H1 (cell line): ENCODE results near the gene SSC5D. TPM values are rescaled to one million over a fixed set of nuclear protein-coding genes. Genes with fewer than 3 reads are reported as not detected.

Experiments used
- CTCF ChIA-PET: fragments of 300-600 bp; sonication (Branson Sonifier 250); formaldehyde crosslinking; loops from one replicate; lab custom pipeline; 2021; ENCODE audit not compliant: partially characterized antibody; lab: Charles Lee
- POLR2A ChIA-PET: fragments of 300-600 bp; sonication (Branson Sonifier 250); formaldehyde crosslinking; loops from one replicate; lab custom pipeline; 2021; ENCODE audit warnings: inconsistent platforms; ENCODE audit not compliant: partially characterized antibody; lab: Charles Lee
- DNase-seq, 2 experiments: peaks; one replicate each; pipeline versions ENCODE4 v3.0.0 to v3.0.0-alpha.2; 2010 to 2022; ENCODE audit warnings: low spot score in 2 of 2, low read depth in 1 of 2, mixed read lengths in 1 of 2
- FAIRE-seq: peaks from 2 replicates; lab custom pipeline; 2011; peaks lifted over from hg19 to GRCh38; lab: Jason Lieb, UNC
- H2AFZ ChIP-seq: 2 replicates; pipeline ENCODE4 v1.8.1; 2012; ENCODE audit warnings: low read length, inconsistent platforms
- H2AK5ac ChIP-seq: 2 replicates; pipeline ENCODE4 v1.6.1; 2013; ENCODE audit warnings: low read depth, low read length
- H2BK120ac ChIP-seq: replicated peaks from 2 replicates; pipeline ENCODE3; 2013; ENCODE audit warnings: low read depth, low read length, inconsistent platforms
- H2BK12ac ChIP-seq: 2 replicates; pipeline ENCODE4 v1.6.1; 2013; ENCODE audit warnings: low read depth, low read length
- H2BK15ac ChIP-seq: 2 replicates; pipeline ENCODE4 v1.6.1; 2013; ENCODE audit warnings: low read length
- H2BK20ac ChIP-seq: 2 replicates; pipeline ENCODE4 v1.6.1; 2013; ENCODE audit warnings: low read length
- H2BK5ac ChIP-seq: 2 replicates; pipeline ENCODE4 v1.6.1; 2013; ENCODE audit warnings: low read depth, low read length
- H3K14ac ChIP-seq: 2 replicates; pipeline ENCODE4 v1.6.1; 2013; ENCODE audit warnings: inconsistent platforms; ENCODE audit not compliant: insufficient read length
- H3K18ac ChIP-seq: 2 replicates; pipeline ENCODE4 v1.6.1; 2013; ENCODE audit warnings: low read length; ENCODE audit errors: extremely low read depth
- H3K23ac ChIP-seq: 2 replicates; pipeline ENCODE4 v1.6.1; 2013; ENCODE audit warnings: inconsistent platforms; ENCODE audit not compliant: insufficient read length
- H3K23me2 ChIP-seq: 2 replicates; pipeline ENCODE4 v1.6.1; 2013; ENCODE audit warnings: low read depth, low read length
- H3K27ac ChIP-seq: 2 replicates; pipeline ENCODE4 v1.6.1; 2011; ENCODE audit warnings: low read depth, low read length, inconsistent platforms
- H3K27me3 ChIP-seq, 4 experiments: replicated peaks in 1 of 4; 1 replicate in 1 of 4; 2 replicates in 3 of 4; pipeline versions ENCODE4 v1.6.1 to v1.8.1; 2011 to 2013; ENCODE audit warnings: low read length in 3 of 4, mild to moderate bottlenecking in 3 of 4, inconsistent platforms in 2 of 4, mixed read lengths in 2 of 4, moderate library complexity in 1 of 4; ENCODE audit not compliant: control insufficient read depth in 3 of 4, insufficient read depth in 3 of 4; ENCODE audit errors: extremely low read depth in 1 of 4
- H3K36me3 ChIP-seq, 4 experiments: 2 replicates each; pipeline versions ENCODE4 v1.6.1 to v1.8.1; 2011 to 2013; ENCODE audit warnings: mild to moderate bottlenecking in 4 of 4, low read length in 3 of 4, moderate library complexity in 2 of 4, control low read depth in 1 of 4, inconsistent platforms in 1 of 4; ENCODE audit not compliant: insufficient read depth in 4 of 4, control insufficient read depth in 2 of 4
- H3K4ac ChIP-seq: replicated peaks from 2 replicates; pipeline ENCODE3; 2013; ENCODE audit warnings: low read length, low read depth, mixed read lengths, inconsistent platforms; ENCODE audit not compliant: insufficient read length
- H3K4me1 ChIP-seq, 4 experiments: replicated peaks in 1 of 4; 1 replicate in 1 of 4; 2 replicates in 3 of 4; pipeline versions ENCODE4 v1.6.1 to v1.8.1; 2011 to 2013; ENCODE audit warnings: low read length in 3 of 4, inconsistent platforms in 2 of 4, mixed read lengths in 1 of 4; ENCODE audit not compliant: insufficient read depth in 4 of 4, control insufficient read depth in 3 of 4
- H3K4me2 ChIP-seq, 2 experiments: 2 replicates each; pipeline versions ENCODE4 v1.6.1 to v1.8.1; 2011 to 2013; ENCODE audit warnings: low read depth in 2 of 2, low read length in 2 of 2, control low read depth in 1 of 2, inconsistent platforms in 1 of 2, mild to moderate bottlenecking in 1 of 2; ENCODE audit not compliant: insufficient read depth in 1 of 2
- H3K4me3 ChIP-seq, 4 experiments: fragments of 200-600, 300-600 bp in 1 of 4; sonication (generic), shearing (Covaris generic), sonication (Bioruptor Twin) in 1 of 4; 2 replicates each; pipeline versions ENCODE4 v1.5.1 to v1.8.1; 2011 to 2016; ENCODE audit warnings: low read length in 4 of 4, low read depth in 3 of 4, control low read depth in 2 of 4, inconsistent platforms in 2 of 4, mild to moderate bottlenecking in 2 of 4, mixed read lengths in 1 of 4, moderate library complexity in 1 of 4; ENCODE audit not compliant: insufficient read depth in 2 of 4; ENCODE audit errors: extremely low read depth in 1 of 4
- H3K56ac ChIP-seq: replicated peaks from 2 replicates; pipeline ENCODE3; 2013; ENCODE audit warnings: low read depth, mild to moderate bottlenecking, mixed read lengths, low read length, inconsistent platforms; ENCODE audit not compliant: insufficient read length
- H3K79me1 ChIP-seq: 2 replicates; pipeline ENCODE4 v1.6.1; 2013; ENCODE audit warnings: low read depth, low read length, control low read depth
- H3K79me2 ChIP-seq, 2 experiments: 2 replicates each; pipeline versions ENCODE4 v1.6.1 to v1.8.1; 2012 to 2013; ENCODE audit warnings: low read length in 2 of 2, mild to moderate bottlenecking in 2 of 2, inconsistent platforms in 1 of 2; ENCODE audit not compliant: insufficient read depth in 2 of 2, control insufficient read depth in 1 of 2
- H3K9ac ChIP-seq, 4 experiments: replicated peaks in 1 of 4; 1 replicate in 1 of 4; 2 replicates in 3 of 4; pipeline versions ENCODE4 v1.6.1 to v1.8.1; 2011 to 2013; ENCODE audit warnings: low read depth in 3 of 4, low read length in 3 of 4, control low read depth in 2 of 4, mild to moderate bottlenecking in 2 of 4, moderate library complexity in 2 of 4, inconsistent platforms in 1 of 4; ENCODE audit errors: extremely low read depth in 1 of 4
- H3K9me3 ChIP-seq, 2 experiments: 2 replicates each; pipeline versions ENCODE4 v1.6.1 to v1.8.1; 2012 to 2013; ENCODE audit warnings: mild to moderate bottlenecking in 2 of 2, moderate library complexity in 2 of 2, control low read depth in 1 of 2, inconsistent platforms in 1 of 2, low read depth in 1 of 2, low read length in 1 of 2, mixed read lengths in 1 of 2; ENCODE audit not compliant: insufficient read depth in 2 of 2
- H4K20me1 ChIP-seq, 2 experiments: replicated peaks in 1 of 2; 2 replicates each; pipeline versions ENCODE3 to v1.8.1; 2011 to 2013; ENCODE audit warnings: inconsistent platforms in 2 of 2, low read length in 2 of 2, mild to moderate bottlenecking in 1 of 2; ENCODE audit not compliant: insufficient read depth in 2 of 2, control insufficient read depth in 1 of 2
- H4K5ac ChIP-seq: 2 replicates; pipeline ENCODE4 v1.6.1; 2013; ENCODE audit warnings: low read length, low read depth, mixed read lengths, inconsistent platforms; ENCODE audit not compliant: insufficient read length
- H4K8ac ChIP-seq: 2 replicates; pipeline ENCODE4 v1.8.0; 2013; ENCODE audit warnings: mild to moderate bottlenecking, moderate library complexity, low read length, inconsistent platforms; ENCODE audit not compliant: insufficient read depth; ENCODE audit errors: extremely low read depth
- H4K91ac ChIP-seq: replicated peaks from 2 replicates; pipeline ENCODE3; 2013; ENCODE audit warnings: low read length, mixed read lengths, inconsistent platforms; ENCODE audit not compliant: insufficient read length
- EZH2 ChIP-seq: fragments of 200-600 bp; sonication (generic); IDR thresholded peaks from 2 replicates; pipeline ENCODE4 v1.7.1; 2012; ENCODE audit warnings: low read depth, mild to moderate bottlenecking, moderate library complexity, low read length, inconsistent platforms; ENCODE audit not compliant: severe bottlenecking
- GABPA ChIP-seq: IDR thresholded peaks from 2 replicates; pipeline ENCODE4 v1.6.1; 2011; ENCODE audit warnings: mild to moderate bottlenecking, low read length, moderate library complexity, borderline replicate concordance; ENCODE audit not compliant: insufficient read depth
- RFX5 ChIP-seq: IDR thresholded peaks from 2 replicates; pipeline ENCODE4 v1.6.1; 2011; ENCODE audit warnings: low read depth, low read length, improper control_type of control experiment, borderline replicate concordance
- SIX5 ChIP-seq: IDR thresholded peaks from 2 replicates; pipeline ENCODE4 v1.6.1; 2011; ENCODE audit warnings: mild to moderate bottlenecking, low read depth, low read length
- SP1 ChIP-seq: IDR thresholded peaks from 2 replicates; pipeline ENCODE4 v1.6.1; 2011; ENCODE audit warnings: low read depth, low read length
- WGBS, 2 experiments: shearing (Covaris generic) in 1 of 2; methylation state at CpG; one replicate each; pipeline versions ENCODE4 v1.1.6 to v1.1.7; 2013 to 2015; ENCODE audit warnings: low lambda C conversion rate in 2 of 2, mixed read lengths in 2 of 2, inconsistent platforms in 1 of 2, low coverage in 1 of 2, missing lambda C conversion rate in 1 of 2; ENCODE audit not compliant: insufficient replicate concordance in 2 of 2, insufficient coverage in 1 of 2, insufficient read length in 1 of 2; ENCODE audit errors: extremely low coverage in 1 of 2, missing lambda C conversion rate in 1 of 2; 5-methylcytosine and 5-hydroxymethylcytosine counted together
- polyA plus RNA-seq, 7 experiments: library from polyadenylated mRNA; depleted of rRNA in 3 of 7; stranded (reverse) in 5 of 7; unstranded in 2 of 7; fragments of >200 nt in 5 of 7; fragments of 200-250 nt in 2 of 7; gene quantifications; 1 replicate in 5 of 7; 2 replicates in 1 of 7; 4 replicates in 1 of 7; pipeline versions ENCODE4 v1.2.1 to v1.2.3, GENCODE V29; 2011 to 2013; ENCODE audit warnings: missing spikeins in 2 of 7, mixed read lengths in 2 of 7
- total RNA-seq: library from RNA; stranded (reverse); fragmentation: NEBNext Ultra II Directional; extraction: Animal tissue kit (Norgen Biotek cat#: 25700); gene quantifications from 2 replicates; pipeline ENCODE4 v1.2.1, GENCODE V29; 2021

SSC5D gene
- total and polyA plus RNA-seq, 2 of the 8 experiments (the other 6 are each of a cell fraction or from before 2014, with no cell fraction given), result 0.39 to 1.7 TPM

GRCh38 chr19:55526216-55527196 lies 38.3 kb downstream of the SSC5D start:
- ChIA-PET CTCF (interaction anchor here (1.1 kb wide), 1 partner anchor 22 kb away, joined by 4 read pairs; no protein-coding TSS in a partner anchor), POLR2A (interaction anchor here (0.6 to 1.5 kb wide), 7 partner anchors 9 to 89 kb away, joined by 3 to 6 read pairs (median 3); no protein-coding TSS in a partner anchor)
- peak overlapping the region; percentile 86; the same call in 1 of the 2 replicates for H2BK12ac ChIP-seq
- no peaks in the 10 kb centered on the region for H3K27me3 ChIP-seq
- peaks cover 0 to 9% (median 2%) of the 10 kb centered on the region in 4 experiments; a peak in 3 of 7 replicates for H3K4me1 ChIP-seq
- peak overlapping the region; percentile 87 for H3K4ac ChIP-seq
- H3K4me3 ChIP-seq, result no peak overlapping the region
- H4K91ac ChIP-seq, result peak overlapping the region; percentile 95
- 84% methylated on average over 35 of the region's 35 CpGs; no CpG with 5 or more reads in 1 of the 2 experiments for WGBS, 2 experiments
- no peak overlapping the region for H3K56ac ChIP-seq
- no peaks in the 10 kb centered on the region for H3K79me2 ChIP-seq
- H3K23me2 ChIP-seq, result no peaks in the 10 kb centered on the region
- H2AK5ac ChIP-seq, result peak overlapping the region; percentile 95
- no peak overlapping the region for H2BK20ac ChIP-seq
- H2BK120ac ChIP-seq, result no peak overlapping the region
- no peaks in the 10 kb centered on the region for H3K79me1 ChIP-seq
- H2BK5ac ChIP-seq, result peak overlapping the region; percentile 55; the same call in 1 of the 2 replicates
- H3K14ac ChIP-seq, result no peak overlapping the region
- no peaks in the 10 kb centered on the region; a peak in 1 of 8 replicates for H3K36me3 ChIP-seq
- peak overlapping the region; percentile 28 for H4K5ac ChIP-seq
- peaks cover 0 to 7% of the 10 kb centered on the region in 2 experiments; a peak in 2 of 4 replicates for H3K9me3 ChIP-seq
- H3K23ac ChIP-seq, result no peak overlapping the region
- H3K9ac ChIP-seq, result no peak overlapping the region
- H3K27ac ChIP-seq, result peak overlapping the region; percentile 31; the same call in 1 of the 2 replicates
- peak overlapping the region; percentile 93; the same call in 1 of the 2 replicates for H2BK15ac ChIP-seq
- no peak for DNase-seq
- H4K20me1 ChIP-seq, result peaks cover 0 to 9% of the 10 kb centered on the region in 2 experiments
- peak; percentile 7 for FAIRE-seq
- H2AFZ ChIP-seq, result no peak overlapping the region
- H3K18ac ChIP-seq, result no peak overlapping the region
- peak overlapping the region in 1 of 2 experiments; percentile 11; a peak in 1 of 4 replicates for H3K4me2 ChIP-seq
- H4K8ac ChIP-seq, result peak overlapping the region; percentile 28
- 0 out of 2 replicates have a peak, but pooled peaks have one; percentile 19 for TF ChIP-seq GABPA
- TF ChIP-seq EZH2, result no peak
- TF ChIP-seq SP1, result no peak
- TF ChIP-seq SIX5, result no peak
- TF ChIP-seq RFX5, result no peak
